GM19193 (cell line): ENCODE results near the gene UTS2B.

Experiments used
- POLR2A ChIP-seq: IDR thresholded peaks from 4 replicates; pipeline ENCODE4 v1.6.1; 2011; ENCODE audit not compliant: insufficient read depth, insufficient read length; ENCODE audit errors: extremely low read depth

Gene UTS2B

DNA sequence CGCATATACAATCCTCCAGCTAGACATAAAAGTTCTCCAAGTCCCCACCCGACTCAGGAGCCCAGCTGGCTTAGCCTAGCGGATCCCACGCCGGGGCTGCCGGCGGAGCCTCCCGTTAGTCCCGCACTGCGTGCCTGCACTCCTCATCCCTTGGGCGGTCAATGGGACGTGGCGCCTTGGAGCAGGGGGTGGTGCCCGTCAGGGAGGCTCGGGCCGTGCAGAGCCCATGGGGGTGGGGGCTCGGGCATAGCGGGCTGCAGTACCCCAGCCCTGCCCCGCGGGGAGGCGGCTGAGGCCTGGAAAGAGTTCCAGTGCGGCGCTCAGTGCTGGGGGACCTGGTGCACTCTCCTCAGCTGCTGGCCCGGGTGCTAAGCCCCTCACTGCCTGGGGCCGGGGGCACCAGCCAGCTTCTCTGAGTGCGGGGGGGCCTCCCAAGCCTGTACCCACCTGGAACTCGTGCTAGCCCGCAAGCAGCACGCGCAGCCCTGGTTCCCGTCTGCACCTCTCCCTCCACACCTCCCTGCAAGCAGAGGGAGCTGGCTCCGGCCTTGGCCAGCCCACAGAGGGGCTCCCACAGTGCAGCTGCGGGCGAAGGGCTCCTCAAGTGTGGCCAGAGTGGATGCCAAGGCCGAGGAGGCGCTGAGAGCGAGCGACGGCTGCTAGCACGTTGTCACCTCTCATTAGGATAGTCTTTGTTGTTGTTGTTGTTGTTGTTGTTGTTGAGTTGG is 13.3 kb downstream of the UTS2B start:
- no peak for TF ChIP-seq POLR2A

DNA sequence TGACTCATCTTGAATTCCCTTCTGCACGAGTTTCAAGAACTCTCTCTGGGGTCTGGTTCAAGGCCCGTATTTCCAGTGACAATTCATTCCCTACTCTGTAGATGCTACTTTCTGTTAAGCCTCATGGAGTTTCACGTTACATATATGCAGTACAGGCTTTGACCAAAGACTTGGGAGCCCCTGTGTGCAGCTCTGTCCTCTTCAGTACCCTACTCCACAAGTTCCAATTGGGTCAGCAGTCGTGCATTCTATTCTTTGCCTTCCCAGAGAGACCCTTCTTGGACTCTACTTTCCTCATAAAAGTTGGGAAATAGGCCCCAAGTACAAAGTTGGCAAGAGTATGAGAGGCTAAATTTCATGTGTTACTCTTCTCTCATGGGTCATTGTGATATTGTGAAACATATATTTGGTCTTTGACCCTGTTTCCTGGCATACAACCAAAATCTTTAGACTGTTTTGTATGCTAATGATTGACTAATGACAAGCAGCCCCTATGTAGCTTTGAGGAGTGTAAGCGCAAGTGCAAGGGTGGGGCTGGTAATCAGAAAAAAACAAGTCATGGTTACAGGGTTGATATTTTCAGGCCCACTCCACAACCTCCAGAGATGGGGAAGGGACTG is 16.1 kb downstream of the UTS2B start:
- TF ChIP-seq POLR2A: no peak

DNA sequence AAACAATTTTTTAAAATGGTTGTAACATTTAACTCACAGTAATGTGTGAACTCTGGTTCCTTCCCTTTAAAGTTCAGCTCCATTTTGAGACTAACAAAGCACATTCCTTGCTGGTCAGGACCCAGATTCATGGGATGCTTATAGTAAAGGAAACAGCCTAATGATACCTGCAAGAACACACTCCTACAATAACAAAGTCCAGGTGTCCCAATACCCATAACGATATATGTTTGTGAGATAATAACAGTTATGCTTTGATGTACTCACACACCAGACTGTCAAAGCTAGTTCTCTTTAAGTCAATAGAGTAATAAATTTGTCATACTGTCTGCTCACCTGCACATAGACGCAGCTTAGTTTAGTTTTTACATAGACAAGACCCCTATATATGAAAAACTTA is 17.0 kb downstream of the UTS2B start:
- no peak for TF ChIP-seq POLR2A

DNA sequence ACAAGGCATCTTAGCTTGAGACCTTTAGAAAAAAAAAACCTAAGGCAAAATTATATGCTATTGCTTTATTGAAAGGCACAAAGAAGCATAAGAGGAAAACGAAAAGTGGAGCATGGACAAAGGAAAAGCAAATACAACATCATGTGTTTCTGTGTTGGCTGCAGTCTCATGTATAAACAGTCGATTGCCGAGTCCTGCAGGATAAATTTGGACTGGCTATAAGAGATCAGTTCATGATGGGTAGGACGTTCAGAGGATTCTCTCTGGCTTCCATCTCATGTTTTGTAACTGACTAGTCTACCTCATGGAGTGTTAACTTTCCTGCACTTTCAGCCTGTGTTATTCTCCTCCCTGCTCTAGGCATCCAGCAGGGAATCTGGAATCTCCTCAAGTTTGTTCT is 23.0 kb downstream of the UTS2B start:
- no peak for TF ChIP-seq POLR2A

DNA sequence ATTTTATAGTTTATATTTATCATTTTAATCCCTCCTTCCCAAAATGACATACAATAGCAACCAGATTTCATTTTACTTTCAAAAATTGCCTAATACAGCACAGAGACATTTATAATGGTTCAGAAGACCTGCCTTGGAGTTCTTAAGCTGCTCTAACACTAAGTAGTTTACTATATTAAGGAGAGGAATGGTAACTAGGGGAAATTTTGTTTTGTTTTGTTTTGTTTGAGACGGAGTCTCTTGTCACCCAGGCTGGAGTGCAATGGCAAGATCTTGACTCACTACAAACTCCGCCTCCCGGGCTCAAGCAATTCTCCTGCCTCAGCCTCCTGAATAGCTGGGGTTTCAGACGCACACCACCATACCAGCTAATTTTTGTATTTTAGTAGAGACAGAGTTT is 23.9 kb downstream of the UTS2B start:
- no peak for TF ChIP-seq POLR2A

DNA sequence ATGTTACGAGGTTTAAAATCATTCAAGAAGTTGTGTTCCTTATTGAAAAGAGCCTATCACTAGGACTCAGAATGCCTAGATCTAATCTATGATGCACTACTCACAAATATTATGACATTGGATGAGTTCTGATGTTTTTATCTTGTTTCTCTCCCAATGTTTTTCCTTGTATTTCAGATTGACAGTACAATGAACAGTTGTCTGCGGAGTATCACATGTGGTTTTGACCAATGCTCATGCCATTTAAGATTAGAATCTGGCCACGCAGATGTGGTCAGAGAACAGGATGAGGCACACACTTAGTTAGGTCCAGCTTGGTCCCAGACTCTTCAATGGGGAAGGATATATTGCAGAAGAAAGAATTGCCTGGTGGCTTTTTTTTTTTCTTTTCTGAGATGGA is 26.7 kb downstream of the UTS2B start:
- no peak for TF ChIP-seq POLR2A

DNA sequence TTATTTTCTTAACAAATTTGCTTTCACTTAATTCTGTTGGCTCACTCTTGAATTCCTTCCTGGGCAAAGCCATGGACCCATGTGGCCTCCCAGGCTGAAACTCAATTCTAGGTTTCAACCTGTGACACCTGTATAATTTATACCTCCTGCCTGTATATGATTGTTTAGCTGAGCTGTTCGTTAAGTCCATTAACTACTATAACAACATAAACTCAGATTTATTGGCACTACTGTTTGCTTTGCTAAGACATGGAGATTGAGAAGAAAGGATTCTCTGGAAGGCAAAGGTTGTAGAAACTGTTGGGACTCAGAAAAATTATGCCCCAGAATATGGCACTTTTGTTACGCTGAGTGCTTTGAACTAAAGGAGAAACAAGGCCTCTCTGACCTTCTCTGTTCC is 27.9 kb downstream of the UTS2B start:
- no peak for TF ChIP-seq POLR2A

DNA sequence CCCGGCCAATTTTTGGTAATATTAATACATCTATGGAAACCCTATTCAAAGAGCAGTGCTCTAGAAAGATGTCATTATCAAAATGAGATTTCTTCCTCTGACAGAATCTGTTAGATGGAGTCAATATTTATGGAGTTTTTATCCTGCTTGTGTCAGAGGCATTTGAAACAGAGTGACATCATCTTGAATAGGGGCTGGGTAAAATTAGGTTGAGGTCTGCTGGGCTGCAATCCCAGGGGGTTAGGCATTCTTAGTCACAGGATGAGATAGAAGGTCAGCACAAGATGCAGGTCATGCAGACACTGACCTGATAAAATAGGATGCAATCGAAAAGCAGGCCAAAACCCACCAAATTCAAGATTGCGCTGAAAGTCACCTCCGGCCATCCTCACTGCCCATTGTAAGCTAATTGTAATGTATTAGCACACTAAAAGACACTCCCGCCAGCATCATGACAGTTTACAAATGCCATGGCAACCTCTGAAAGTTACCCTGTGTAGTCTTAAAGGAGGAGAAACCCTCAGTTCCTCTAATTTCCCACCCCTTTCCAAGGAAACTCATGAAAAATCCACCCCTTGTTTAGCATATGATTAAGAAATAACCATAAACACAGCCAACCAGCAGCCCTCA is 28.4 kb downstream of the UTS2B start:
- no peak for TF ChIP-seq POLR2A

DNA sequence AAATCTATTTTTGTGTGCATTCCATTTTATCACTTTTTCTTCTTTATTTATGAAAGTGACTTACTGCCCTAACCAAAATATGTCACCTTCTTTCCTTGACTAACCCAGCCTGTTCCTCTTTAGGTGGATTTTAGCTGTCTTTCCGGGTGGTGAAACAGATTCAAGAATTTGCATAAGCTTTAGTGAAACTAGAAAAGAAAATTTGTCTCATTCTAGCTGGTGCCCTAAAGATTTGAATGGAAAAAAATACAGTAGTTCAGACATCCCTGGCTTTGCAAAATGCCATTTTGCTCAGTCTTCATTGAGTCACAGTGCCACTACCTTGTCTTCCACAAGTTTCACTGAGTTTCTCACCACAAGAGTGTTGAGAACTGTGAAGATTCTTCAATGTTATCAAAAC is 29.3 kb downstream of the UTS2B start:
- no peak for TF ChIP-seq POLR2A

DNA sequence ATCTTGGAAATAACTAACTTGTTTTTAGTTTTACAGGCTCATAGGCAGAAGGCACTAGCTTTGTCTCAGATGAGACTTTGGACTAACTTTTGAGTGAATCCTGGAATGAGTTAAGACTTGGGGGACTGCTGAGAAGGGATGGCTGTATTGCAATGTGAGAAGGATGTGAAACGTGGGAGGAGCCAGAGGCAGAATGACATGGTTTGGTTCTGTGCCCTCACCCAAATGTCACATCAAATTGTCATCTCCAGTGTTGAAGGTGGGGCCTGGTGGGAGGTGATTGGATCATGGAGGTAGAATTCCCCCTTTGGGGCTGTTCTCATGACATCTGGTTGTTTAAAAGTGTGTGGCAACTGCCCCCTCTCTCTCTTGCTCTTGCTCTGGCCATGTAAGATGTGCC is 29.9 kb downstream of the UTS2B start:
- TF ChIP-seq POLR2A: no peak

DNA sequence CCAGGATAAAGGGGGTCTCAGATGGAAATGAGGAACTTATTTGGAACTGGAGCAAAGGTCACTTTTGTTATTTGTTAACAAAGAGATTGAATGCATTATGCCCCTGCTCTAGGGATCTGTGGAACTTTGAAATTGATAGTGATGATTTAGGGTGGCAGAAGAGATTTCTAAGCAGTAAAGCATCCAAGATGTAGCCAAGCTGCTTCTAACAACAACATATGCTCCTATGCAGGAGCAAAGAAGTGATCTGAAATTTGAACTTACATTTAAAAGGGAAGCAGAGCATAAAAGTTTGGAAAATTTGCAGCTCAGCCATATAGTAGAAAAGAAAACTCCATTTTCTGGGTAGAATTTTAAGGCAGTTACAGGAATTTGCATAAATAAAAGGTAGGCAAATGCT is 31.5 kb downstream of the UTS2B start:
- TF ChIP-seq POLR2A: no peak

DNA sequence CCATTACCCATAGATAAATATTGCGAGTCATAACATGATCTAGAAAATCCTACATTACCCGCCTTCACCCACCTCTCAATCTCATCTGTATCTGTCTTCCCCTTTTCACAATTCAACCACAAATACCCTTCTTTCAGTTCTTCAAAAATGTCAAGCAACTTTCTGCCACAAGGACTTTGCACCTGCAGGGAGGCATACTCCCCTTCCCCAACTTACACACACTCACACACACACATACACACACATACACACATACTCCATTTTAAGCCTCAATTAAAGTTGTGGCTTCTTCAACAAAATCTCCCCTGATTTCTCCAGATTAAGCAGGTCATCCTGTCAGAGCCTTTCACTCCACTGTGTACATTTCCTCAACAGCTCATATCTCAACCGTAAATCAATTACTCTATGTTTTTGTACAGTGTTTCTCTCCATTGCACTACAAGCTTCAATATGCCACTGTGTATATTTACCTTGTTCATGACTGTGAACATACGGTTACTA is 34.2 kb downstream of the UTS2B start:
- TF ChIP-seq POLR2A: no peak

DNA sequence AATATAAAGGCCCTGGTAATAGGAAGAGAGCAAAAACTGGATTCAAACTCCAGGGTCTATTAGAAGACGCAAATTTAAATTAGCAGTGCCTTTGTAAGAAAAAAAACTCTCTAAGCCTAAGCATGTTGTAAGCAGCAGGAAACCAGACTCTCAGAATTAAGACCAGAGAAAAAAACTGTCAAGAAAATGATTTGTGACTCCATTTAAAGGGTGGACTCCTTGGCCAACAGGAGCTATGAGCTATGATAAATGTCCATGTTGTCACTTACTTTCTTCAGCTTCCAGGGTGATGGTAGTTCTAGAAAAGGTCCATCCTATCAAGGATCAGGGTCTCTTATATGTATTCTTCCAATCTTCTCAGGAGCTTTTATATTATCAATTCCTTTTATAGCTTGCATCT is 36.0 kb downstream of the UTS2B start:
- no peak for TF ChIP-seq POLR2A

DNA sequence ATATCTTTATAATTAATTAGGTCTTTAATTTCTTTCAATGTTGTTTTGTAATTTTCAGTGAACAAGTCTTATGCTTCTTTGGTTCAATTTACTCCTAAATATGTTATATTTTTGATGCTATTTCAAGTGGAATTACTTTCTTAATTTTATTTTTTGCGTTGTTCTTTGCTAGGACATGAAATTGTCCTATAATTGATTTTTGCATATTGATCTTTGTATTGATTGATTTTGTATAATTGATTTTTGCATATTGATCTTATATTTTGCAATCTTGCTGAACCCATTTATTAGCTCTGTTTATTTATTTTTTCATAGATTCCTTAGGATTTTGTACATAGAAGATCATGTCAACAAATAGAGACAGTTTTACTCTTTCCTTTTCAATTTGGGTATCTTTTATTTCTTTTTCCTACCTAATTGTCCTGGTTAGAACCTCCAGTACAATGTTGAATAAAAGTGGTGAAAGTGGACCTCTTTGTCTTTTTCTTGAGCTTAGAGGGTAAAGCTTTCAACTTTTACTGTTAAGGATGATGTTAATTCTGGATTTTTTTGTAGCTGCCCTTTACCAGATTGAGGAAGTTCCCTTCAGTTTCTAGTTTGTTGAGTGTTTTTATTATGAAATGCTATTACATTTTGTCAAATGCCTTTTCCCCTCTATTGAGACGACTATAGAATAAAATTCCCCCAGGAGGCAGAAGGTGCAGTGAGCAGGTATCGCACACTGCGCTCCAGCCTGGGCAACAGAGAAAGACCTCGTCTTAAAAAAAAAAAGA is 37.9 kb downstream of the UTS2B start:
- TF ChIP-seq POLR2A: no peak

DNA sequence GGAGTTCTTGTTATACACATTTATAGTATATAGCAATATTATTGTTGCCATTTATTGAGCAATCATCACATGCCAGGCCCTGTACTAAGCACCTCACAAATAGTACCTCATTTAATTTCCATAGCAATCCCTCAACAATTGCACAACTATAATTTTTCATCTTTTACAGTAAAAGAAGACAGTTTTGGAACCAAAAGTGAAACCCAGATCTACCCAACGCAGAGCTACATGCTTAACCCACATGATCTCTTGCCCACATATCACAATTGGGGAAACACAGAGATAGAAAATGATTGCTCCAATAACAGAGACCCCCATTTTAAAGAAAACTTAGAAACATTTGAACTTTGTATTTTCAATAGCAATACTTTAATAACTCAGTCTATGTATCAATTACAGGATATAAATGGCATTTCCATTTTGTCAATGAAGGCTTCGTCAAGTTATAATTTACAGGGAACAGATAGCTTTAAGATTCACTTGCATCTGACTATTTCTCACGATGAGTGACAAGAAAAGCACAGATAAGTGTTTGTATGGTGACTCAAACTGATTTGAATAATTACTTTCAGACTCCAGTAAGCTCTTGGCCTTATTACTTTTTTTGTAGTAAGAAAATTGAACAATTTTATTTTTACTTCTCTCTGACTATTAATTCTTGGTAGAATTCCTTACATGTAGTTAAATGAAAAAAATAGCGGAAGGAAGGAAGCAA is 39.9 kb downstream of the UTS2B start:
- no peak for TF ChIP-seq POLR2A
